ENCODE data around the gene OGN. TPM values are rescaled to one million over a fixed set of nuclear protein-coding genes. Genes with fewer than 3 reads are reported as not detected.

The OGN gene, protein sequence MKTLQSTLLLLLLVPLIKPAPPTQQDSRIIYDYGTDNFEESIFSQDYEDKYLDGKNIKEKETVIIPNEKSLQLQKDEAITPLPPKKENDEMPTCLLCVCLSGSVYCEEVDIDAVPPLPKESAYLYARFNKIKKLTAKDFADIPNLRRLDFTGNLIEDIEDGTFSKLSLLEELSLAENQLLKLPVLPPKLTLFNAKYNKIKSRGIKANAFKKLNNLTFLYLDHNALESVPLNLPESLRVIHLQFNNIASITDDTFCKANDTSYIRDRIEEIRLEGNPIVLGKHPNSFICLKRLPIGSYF
- not detected in 5 replicates for total RNA-seq (2022; extraction: Qiagen RNA extraction; ENCODE audit: low read depth)

GRCh38 chr9:92404042-92404836, at the start of gene OGN:
TSS of gene OGN (minus strand) at chr9:92404578. CDS start at chr9:92403407, 1,171 bp downstream.

GRCh38 chr9:92424340-92424739, 20.0 kb upstream of the OGN start, which contains the start of gene OMD:
TSS of gene OMD (minus strand) at chr9:92424471. CDS start at chr9:92417558, 6,913 bp downstream.

Other genes with a start within 250 kb of the OGN start
- gene IARS1, start 110.9 kb downstream of the OGN start, total RNA-seq (2022; extraction: Qiagen RNA extraction; ENCODE audit: low read depth): 102 to 128 TPM (median 107 TPM) in 5 replicates
- gene NOL8, start 79.2 kb downstream of the OGN start, total RNA-seq (2022; extraction: Qiagen RNA extraction; ENCODE audit: low read depth): 29.4 to 38.8 TPM (median 31.3 TPM) in 5 replicates
- 6.2 to 7.2 TPM (median 7.0 TPM) in 5 replicates for gene CENPP, start 78.6 kb downstream of the OGN start, total RNA-seq (2022; extraction: Qiagen RNA extraction; ENCODE audit: low read depth)
- gene OMD, start 19.9 kb upstream of the OGN start, total RNA-seq (2022; extraction: Qiagen RNA extraction; ENCODE audit: low read depth): not detected in 5 replicates
- not detected in 5 replicates for gene ASPN, start 77.9 kb upstream of the OGN start, total RNA-seq (2022; extraction: Qiagen RNA extraction; ENCODE audit: low read depth)
- 0.10 to 0.22 TPM (median 0.12 TPM) in 5 replicates for gene ECM2, start 131.4 kb upstream of the OGN start, total RNA-seq (2022; extraction: Qiagen RNA extraction; ENCODE audit: low read depth)

All from A549 treated with CpdA at 1 μM for 4 hours (cell line).